GM19238 (cell line): ENCODE data around the gene MADCAM1.
"Not testable (repeated sequence)": the region's sequence is repeated elsewhere in the genome, so short reads cannot be mapped to it uniquely, and the experiment has no call there.

Experiments used
- DNase-seq: peaks from one replicate; pipeline ENCODE4 v3.0.0; 2011; ENCODE audit warnings: low spot score; ENCODE audit not compliant: insufficient read length

MADCAM1 gene

GRCh38 chr19:465056-465816, 31.1 kb upstream of the MADCAM1 start:
- no peak for DNase-seq

- DNase-seq: no peak
These were observed 28.7 kb upstream of the MADCAM1 start for GRCh38 chr19:467554-467953.

GRCh38 chr19:468587-469256, 27.6 kb upstream of the MADCAM1 start:
- DNase-seq: no peak

GRCh38 chr19:469833-470232, 26.5 kb upstream of the MADCAM1 start:
- DNase-seq: no peak

GRCh38 chr19:470701-471100, 25.6 kb upstream of the MADCAM1 start:
- DNase-seq: no peak

GRCh38 chr19:472005-472858, 24.1 kb upstream of the MADCAM1 start:
- no peak for DNase-seq

- no peak for DNase-seq
These were observed 21.9 kb upstream of the MADCAM1 start for GRCh38 chr19:474126-475078.

GRCh38 chr19:475360-475759, 20.9 kb upstream of the MADCAM1 start:
- DNase-seq: no peak

GRCh38 chr19:478236-478903, 17.9 kb upstream of the MADCAM1 start:
- DNase-seq: no peak

- no peak for DNase-seq
These were observed 17.3 kb upstream of the MADCAM1 start for GRCh38 chr19:478976-479375.

- no peak for DNase-seq
These were observed 16.1 kb upstream of the MADCAM1 start for GRCh38 chr19:480016-480855.

- not testable (repeated sequence) for DNase-seq
These were observed 15.2 kb upstream of the MADCAM1 start for GRCh38 chr19:481100-481499.

- DNase-seq: no peak
These were observed 13.9 kb upstream of the MADCAM1 start for GRCh38 chr19:482186-483041.

GRCh38 chr19:483332-484072, 12.8 kb upstream of the MADCAM1 start:
- no peak for DNase-seq

- no peak for DNase-seq
These were observed 11.8 kb upstream of the MADCAM1 start for GRCh38 chr19:484494-484893.

- no peak for DNase-seq
These were observed 11.2 kb upstream of the MADCAM1 start for GRCh38 chr19:485077-485476.

- DNase-seq: no peak
These were observed 10.6 kb upstream of the MADCAM1 start for GRCh38 chr19:485583-486236.
